ENCODE results near the gene DNASE1L1.

The DNASE1L1 gene

GRCh38 chrX:154452823-154453222 is 43.8 kb upstream of the DNASE1L1 start:
- Histone ChIP-seq H2AFZ (ENCODE audit: low read length) (no peak overlapping the region), H3F3A (ENCODE audit: low read depth) (no peaks in the 10 kb centered on the region), H3K79me2 (ENCODE audit: insufficient read depth, low read length) (no peaks in the 10 kb centered on the region), H3K9me2 (replicated peaks; ENCODE audit: low read depth, low read length) (no peaks in the 10 kb centered on the region), H4K20me1 (ENCODE audit: insufficient read depth, low read length, poor library complexity, severe bottlenecking) (no peaks in the 10 kb centered on the region), H3K36me3 (ENCODE audit: insufficient read depth, low read length) (no peaks in the 10 kb centered on the region), H3K9me3 (ENCODE audit: insufficient read depth, low read depth, low read length) (no peaks in the 10 kb centered on the region), H3K4me3 (ENCODE audit: low read length, poor library complexity, severe bottlenecking) (no peak overlapping the region), H3K4me1 (ENCODE audit: insufficient read depth, low read length, poor library complexity, severe bottlenecking) (no peaks in the 10 kb centered on the region), H3K27me3 (ENCODE audit: insufficient read depth, low read length, poor library complexity, severe bottlenecking) (no peaks in the 10 kb centered on the region), H3K9ac (ENCODE audit: low read depth, low read length, poor library complexity, severe bottlenecking) (no peak overlapping the region), H3K4me2 (ENCODE audit: low read depth, low read length, poor library complexity, severe bottlenecking) (no peak overlapping the region)
- TF ChIP-seq, protein P1, sequence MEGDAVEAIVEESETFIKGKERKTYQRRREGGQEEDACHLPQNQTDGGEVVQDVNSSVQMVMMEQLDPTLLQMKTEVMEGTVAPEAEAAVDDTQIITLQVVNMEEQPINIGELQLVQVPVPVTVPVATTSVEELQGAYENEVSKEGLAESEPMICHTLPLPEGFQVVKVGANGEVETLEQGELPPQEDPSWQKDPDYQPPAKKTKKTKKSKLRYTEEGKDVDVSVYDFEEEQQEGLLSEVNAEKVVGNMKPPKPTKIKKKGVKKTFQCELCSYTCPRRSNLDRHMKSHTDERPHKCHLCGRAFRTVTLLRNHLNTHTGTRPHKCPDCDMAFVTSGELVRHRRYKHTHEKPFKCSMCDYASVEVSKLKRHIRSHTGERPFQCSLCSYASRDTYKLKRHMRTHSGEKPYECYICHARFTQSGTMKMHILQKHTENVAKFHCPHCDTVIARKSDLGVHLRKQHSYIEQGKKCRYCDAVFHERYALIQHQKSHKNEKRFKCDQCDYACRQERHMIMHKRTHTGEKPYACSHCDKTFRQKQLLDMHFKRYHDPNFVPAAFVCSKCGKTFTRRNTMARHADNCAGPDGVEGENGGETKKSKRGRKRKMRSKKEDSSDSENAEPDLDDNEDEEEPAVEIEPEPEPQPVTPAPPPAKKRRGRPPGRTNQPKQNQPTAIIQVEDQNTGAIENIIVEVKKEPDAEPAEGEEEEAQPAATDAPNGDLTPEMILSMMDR (conservative IDR thresholded peaks at IDR 0.05; ENCODE audit: low read length): no peak
- no peak for TF ChIP-seq EZH2phosphoT487 (IDR thresholded peaks at IDR 0.05; ENCODE audit: borderline replicate concordance)

DNA sequence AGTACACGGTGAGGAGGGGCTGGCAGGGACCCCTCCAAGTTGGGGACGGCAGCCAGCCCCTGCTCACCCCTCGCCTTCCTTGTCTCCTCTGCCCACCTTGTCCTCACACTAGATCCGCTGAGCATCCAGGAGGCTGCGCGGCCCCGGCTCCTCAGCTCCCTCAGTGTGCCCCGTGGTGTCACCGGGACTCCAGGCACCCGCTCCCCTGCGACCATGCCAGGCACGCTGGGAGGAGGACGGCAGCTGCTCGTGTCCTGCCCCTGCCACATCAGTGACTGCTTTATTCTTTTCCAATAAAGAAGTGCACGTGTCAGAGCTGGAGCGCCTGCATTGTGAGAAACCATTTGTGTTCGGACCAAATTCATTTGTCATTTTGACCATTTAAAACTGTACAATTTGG is 41.3 kb upstream of the DNASE1L1 start:
- TF ChIP-seq, protein P1 (conservative IDR thresholded peaks at IDR 0.05; ENCODE audit: low read length): no peak
- TF ChIP-seq EZH2phosphoT487 (IDR thresholded peaks at IDR 0.05; ENCODE audit: borderline replicate concordance): no peak
- Histone ChIP-seq H3K4me3 (ENCODE audit: low read length, poor library complexity, severe bottlenecking) (no peak overlapping the region), H3K36me3 (ENCODE audit: insufficient read depth, low read length) (no peaks in the 10 kb centered on the region)

DNA sequence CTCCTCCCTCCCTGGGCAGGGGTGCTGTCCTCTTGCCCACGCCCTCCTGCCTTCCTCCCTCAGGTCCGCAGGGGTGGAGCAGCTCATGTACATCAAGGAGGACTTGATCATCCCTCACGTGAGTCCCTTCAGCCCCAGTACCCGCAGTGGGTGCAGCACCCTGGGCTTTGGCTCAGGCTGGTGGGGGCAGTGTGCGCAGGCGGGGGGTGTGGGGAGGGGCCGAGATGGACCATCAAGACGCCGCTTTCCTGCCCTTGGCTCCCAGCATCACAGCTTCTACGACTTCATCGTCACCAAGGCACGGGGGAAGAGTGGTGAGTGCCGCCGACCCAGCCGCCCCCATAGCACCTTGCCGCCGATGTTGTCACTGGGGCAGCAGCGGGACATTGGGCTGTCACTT is 40.6 kb upstream of the DNASE1L1 start:
- no peak overlapping the region for H3K4me3 ChIP-seq (ENCODE audit: low read length, poor library complexity, severe bottlenecking)
- H3K79me2 ChIP-seq (ENCODE audit: insufficient read depth, low read length): peaks cover 6% of the 10 kb centered on the region; the same call in 1 of the 2 replicates
- H3K27me3 ChIP-seq (ENCODE audit: insufficient read depth, low read length, poor library complexity, severe bottlenecking): no peaks in the 10 kb centered on the region
- H3K36me3 ChIP-seq (ENCODE audit: insufficient read depth, low read length): no peaks in the 10 kb centered on the region
- no peak overlapping the region for H2AFZ ChIP-seq (ENCODE audit: low read length)
- H3K9me2 ChIP-seq (replicated peaks; ENCODE audit: low read depth, low read length): no peaks in the 10 kb centered on the region
- TF ChIP-seq, protein P1 (conservative IDR thresholded peaks at IDR 0.05; ENCODE audit: low read length): no peak
- no peak for TF ChIP-seq EZH2phosphoT487 (IDR thresholded peaks at IDR 0.05; ENCODE audit: borderline replicate concordance)
- no peaks in the 10 kb centered on the region for H3K9me3 ChIP-seq (ENCODE audit: insufficient read depth, low read depth, low read length)
- no peak overlapping the region for H3K9ac ChIP-seq (ENCODE audit: low read depth, low read length, poor library complexity, severe bottlenecking)
- no peaks in the 10 kb centered on the region for H3K4me1 ChIP-seq (ENCODE audit: insufficient read depth, low read length, poor library complexity, severe bottlenecking)
- no peak overlapping the region for H3K4me2 ChIP-seq (ENCODE audit: low read depth, low read length, poor library complexity, severe bottlenecking)
- H4K20me1 ChIP-seq (ENCODE audit: insufficient read depth, low read length, poor library complexity, severe bottlenecking): no peaks in the 10 kb centered on the region
- H3F3A ChIP-seq (ENCODE audit: low read depth): no peaks in the 10 kb centered on the region

More for the DNA sequence above, 41.3 kb upstream of the DNASE1L1 start:
- H3F3A ChIP-seq (ENCODE audit: low read depth): no peaks in the 10 kb centered on the region
- H2AFZ ChIP-seq (ENCODE audit: low read length): no peak overlapping the region
- no peaks in the 10 kb centered on the region for H3K79me2 ChIP-seq (ENCODE audit: insufficient read depth, low read length)
- H4K20me1 ChIP-seq (ENCODE audit: insufficient read depth, low read length, poor library complexity, severe bottlenecking): no peaks in the 10 kb centered on the region
- no peaks in the 10 kb centered on the region for H3K4me1 ChIP-seq (ENCODE audit: insufficient read depth, low read length, poor library complexity, severe bottlenecking)
- H3K9ac ChIP-seq (ENCODE audit: low read depth, low read length, poor library complexity, severe bottlenecking): no peak overlapping the region
- no peaks in the 10 kb centered on the region for H3K9me2 ChIP-seq (replicated peaks; ENCODE audit: low read depth, low read length)
- no peaks in the 10 kb centered on the region for H3K9me3 ChIP-seq (ENCODE audit: insufficient read depth, low read depth, low read length)
- no peak overlapping the region for H3K4me2 ChIP-seq (ENCODE audit: low read depth, low read length, poor library complexity, severe bottlenecking)
- H3K27me3 ChIP-seq (ENCODE audit: insufficient read depth, low read length, poor library complexity, severe bottlenecking): no peaks in the 10 kb centered on the region
